Adipocyte (in vitro differentiated cells): ENCODE data around the gene EFNA1.
A peak's percentile ranks its signal among the peaks of the same experiment; 100 is the strongest.

Experiments
- DNase-seq: peaks from one replicate; pipeline ENCODE4 v3.0.0-alpha.2; 2015; ENCODE audit warnings: low read depth
- H3K27me3 ChIP-seq: replicated peaks from 2 replicates; pipeline ENCODE4 v1.7.0; 2013; ENCODE audit warnings: mild to moderate bottlenecking, low read length, moderate library complexity; ENCODE audit not compliant: control insufficient read depth, insufficient read depth
- H3K36me3 ChIP-seq: 2 replicates; pipeline ENCODE4 v1.7.0; 2013; ENCODE audit warnings: low read length, mild to moderate bottlenecking, moderate library complexity; ENCODE audit not compliant: control insufficient read depth, insufficient read depth, severe bottlenecking
- H3K4me1 ChIP-seq: 2 replicates; pipeline ENCODE4 v1.7.0; 2013; ENCODE audit warnings: mild to moderate bottlenecking, low read length, moderate library complexity; ENCODE audit not compliant: control insufficient read depth, insufficient read depth
- H3K4me3 ChIP-seq: 2 replicates; pipeline ENCODE4 v1.7.0; 2013; ENCODE audit warnings: mild to moderate bottlenecking, low read length, moderate library complexity
- H3K9ac ChIP-seq: 2 replicates; pipeline ENCODE4 v1.7.0; 2013; ENCODE audit warnings: mild to moderate bottlenecking, low read length, moderate library complexity
- H3K9me3 ChIP-seq: 2 replicates; pipeline ENCODE4 v1.7.0; 2013; ENCODE audit warnings: mild to moderate bottlenecking, low read length, moderate library complexity; ENCODE audit not compliant: control insufficient read depth

The EFNA1 gene

GRCh38 chr1:155127105-155127966, at the start of gene EFNA1:
Gene EFNA1 (plus strand): TSS chr1:155127876. CDS start chr1:155127978, 102 bp downstream.
- Histone ChIP-seq H3K4me3 (peak within 1 kb of the TSS; percentile 81), H3K4me1 (peaks cover 39% of the 10 kb centered on the region), H3K9ac (peak within 1 kb of the TSS; percentile 87), H3K27me3 (peaks cover 40% of the 10 kb centered on the region), H3K36me3 (peaks cover 8% of the 10 kb centered on the region), H3K9me3 (no peaks in the 10 kb centered on the region)
- peak; percentile 76 for DNase-seq

GRCh38 chr1:155078469-155079209, 49.0 kb upstream of the EFNA1 start, which contains the start of gene EFNA3:
Gene EFNA3 (plus strand): TSS chr1:155078837. CDS start chr1:155078942, 105 bp downstream.
- peak within 1 kb of the TSS; percentile 44 for H3K4me3 ChIP-seq
- DNase-seq: peak; percentile 91
- peaks cover 18% of the 10 kb centered on the region for H3K4me1 ChIP-seq
- peaks cover 47% of the 10 kb centered on the region for H3K27me3 ChIP-seq
- no peaks in the 10 kb centered on the region for H3K36me3 ChIP-seq
- no peaks in the 10 kb centered on the region for H3K9me3 ChIP-seq
- peak within 1 kb of the TSS; percentile 7 for H3K9ac ChIP-seq

GRCh38 chr1:155079210-155079486, 48.5 kb upstream of the EFNA1 start:
- DNase-seq: no peak
- no peaks in the 10 kb centered on the region for H3K36me3 ChIP-seq
- peak overlapping the region; percentile 41 for H3K4me3 ChIP-seq
- no peak overlapping the region for H3K9ac ChIP-seq
- H3K9me3 ChIP-seq: no peaks in the 10 kb centered on the region
- peaks cover 52% of the 10 kb centered on the region for H3K27me3 ChIP-seq
- H3K4me1 ChIP-seq: peaks cover 18% of the 10 kb centered on the region

GRCh38 chr1:155079487-155080311, 48.0 kb upstream of the EFNA1 start:
- no peaks in the 10 kb centered on the region for H3K36me3 ChIP-seq
- peaks cover 50% of the 10 kb centered on the region for H3K27me3 ChIP-seq
- peak overlapping the region; percentile 44 for H3K4me3 ChIP-seq

GRCh38 chr1:155080312-155081228, 47.1 kb upstream of the EFNA1 start:
- DNase-seq: peak; percentile 54
- Histone ChIP-seq H3K36me3 (no peaks in the 10 kb centered on the region), H3K4me3 (no peak overlapping the region), H3K9ac (no peak overlapping the region), H3K4me1 (peaks cover 25% of the 10 kb centered on the region), H3K27me3 (peaks cover 43% of the 10 kb centered on the region), H3K9me3 (no peaks in the 10 kb centered on the region)

More at GRCh38 chr1:155079487-155080311, 48.0 kb upstream of the EFNA1 start:
- Histone ChIP-seq H3K4me1 (peaks cover 23% of the 10 kb centered on the region), H3K9me3 (no peaks in the 10 kb centered on the region), H3K9ac (no peak overlapping the region)
- DNase-seq: peak; percentile 47

- Histone ChIP-seq H3K36me3 (no peaks in the 10 kb centered on the region), H3K4me1 (peaks cover 27% of the 10 kb centered on the region), H3K27me3 (peaks cover 43% of the 10 kb centered on the region), H3K4me3 (peak overlapping the region; percentile 53), H3K9me3 (no peaks in the 10 kb centered on the region), H3K9ac (no peak overlapping the region)
- DNase-seq: no peak
These were observed 46.0 kb upstream of the EFNA1 start for GRCh38 chr1:155081472-155082300.

- H3K27me3 ChIP-seq: peaks cover 43% of the 10 kb centered on the region
- peaks cover 27% of the 10 kb centered on the region for H3K4me1 ChIP-seq
- no peak overlapping the region for H3K4me3 ChIP-seq
- no peak for DNase-seq
- no peaks in the 10 kb centered on the region for H3K36me3 ChIP-seq
- H3K9ac ChIP-seq: no peak overlapping the region
- H3K9me3 ChIP-seq: no peaks in the 10 kb centered on the region
These were observed 45.2 kb upstream of the EFNA1 start for GRCh38 chr1:155082301-155083051.

GRCh38 chr1:155083052-155083541, 44.6 kb upstream of the EFNA1 start:
- peaks cover 27% of the 10 kb centered on the region for H3K4me1 ChIP-seq
- H3K9ac ChIP-seq: no peak overlapping the region
- H3K27me3 ChIP-seq: peaks cover 43% of the 10 kb centered on the region
- no peaks in the 10 kb centered on the region for H3K9me3 ChIP-seq
- DNase-seq: no peak
- no peaks in the 10 kb centered on the region for H3K36me3 ChIP-seq
- H3K4me3 ChIP-seq: no peak overlapping the region
